Measurements from ENCODE around the gene FAN1. TPM values are rescaled to one million over a fixed set of nuclear protein-coding genes. Genes with fewer than 3 reads are reported as not detected.

Gene FAN1
- total RNA-seq, 1 donor from 2014 or later, result 35.3 TPM

DNA sequence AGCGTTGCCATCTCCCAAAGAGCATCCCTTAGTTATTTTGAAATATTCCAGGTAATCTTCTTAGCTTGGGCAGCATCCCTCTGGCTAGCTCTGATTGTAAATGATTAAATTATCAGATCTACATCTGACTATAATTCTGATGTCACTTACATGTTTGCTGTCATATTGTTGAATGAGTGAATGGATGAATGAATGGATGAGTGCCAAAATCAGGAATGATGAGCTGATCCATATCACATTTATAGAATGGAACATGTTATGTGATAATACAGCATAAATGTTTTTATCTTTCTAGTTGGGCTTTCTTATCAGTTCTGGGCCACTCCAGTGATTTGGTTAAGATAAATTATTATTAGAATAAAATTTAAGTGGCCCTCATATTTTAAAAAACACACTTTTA, 14.0 kb downstream of the FAN1 start:
- DNase-seq (ENCODE audit: low spot score), result no peak
- no peak overlapping the region for H3K27ac Mint-ChIP-seq
- peaks cover 13% of the 10 kb centered on the region for H3K4me1 ChIP-seq
- H3F3A ChIP-seq (ENCODE audit: low read depth), result peaks cover 17% of the 10 kb centered on the region
- H2AFZ ChIP-seq (replicated peaks), result no peak overlapping the region
- no peaks in the 10 kb centered on the region for H3K9me3 ChIP-seq (ENCODE audit: low read depth)
- H3K9ac ChIP-seq, result no peak overlapping the region
- no peak overlapping the region for H3K4me3 ChIP-seq
- peaks cover 36% of the 10 kb centered on the region for H3K36me3 Mint-ChIP-seq
- H3K27ac ChIP-seq, result no peak overlapping the region
- H3K4me3 Mint-ChIP-seq, result no peak overlapping the region
- H3K27me3 Mint-ChIP-seq (ENCODE audit: insufficient read depth, low read depth), result no peaks in the 10 kb centered on the region
- H3K9me3 Mint-ChIP-seq, result no peaks in the 10 kb centered on the region
- H4K20me1 ChIP-seq (ENCODE audit: low read depth), result peaks cover 5% of the 10 kb centered on the region
- no peak overlapping the region for H3K4me2 ChIP-seq
- peaks cover 14% of the 10 kb centered on the region for H3K4me1 Mint-ChIP-seq
- H3K79me2 ChIP-seq (ENCODE audit: low read depth), result peaks cover 3% of the 10 kb centered on the region
- peaks cover 11% of the 10 kb centered on the region for H3K36me3 ChIP-seq
- TF ChIP-seq, protein P1, sequence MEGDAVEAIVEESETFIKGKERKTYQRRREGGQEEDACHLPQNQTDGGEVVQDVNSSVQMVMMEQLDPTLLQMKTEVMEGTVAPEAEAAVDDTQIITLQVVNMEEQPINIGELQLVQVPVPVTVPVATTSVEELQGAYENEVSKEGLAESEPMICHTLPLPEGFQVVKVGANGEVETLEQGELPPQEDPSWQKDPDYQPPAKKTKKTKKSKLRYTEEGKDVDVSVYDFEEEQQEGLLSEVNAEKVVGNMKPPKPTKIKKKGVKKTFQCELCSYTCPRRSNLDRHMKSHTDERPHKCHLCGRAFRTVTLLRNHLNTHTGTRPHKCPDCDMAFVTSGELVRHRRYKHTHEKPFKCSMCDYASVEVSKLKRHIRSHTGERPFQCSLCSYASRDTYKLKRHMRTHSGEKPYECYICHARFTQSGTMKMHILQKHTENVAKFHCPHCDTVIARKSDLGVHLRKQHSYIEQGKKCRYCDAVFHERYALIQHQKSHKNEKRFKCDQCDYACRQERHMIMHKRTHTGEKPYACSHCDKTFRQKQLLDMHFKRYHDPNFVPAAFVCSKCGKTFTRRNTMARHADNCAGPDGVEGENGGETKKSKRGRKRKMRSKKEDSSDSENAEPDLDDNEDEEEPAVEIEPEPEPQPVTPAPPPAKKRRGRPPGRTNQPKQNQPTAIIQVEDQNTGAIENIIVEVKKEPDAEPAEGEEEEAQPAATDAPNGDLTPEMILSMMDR (IDR thresholded peaks at IDR 0.05), result no peak
- TF ChIP-seq EZH2phosphoT487 (IDR thresholded peaks at IDR 0.05), result no peak
- TF ChIP-seq EZH2 (IDR thresholded peaks at IDR 0.05), result no peak
- H3K27me3 ChIP-seq, result no peaks in the 10 kb centered on the region

DNA sequence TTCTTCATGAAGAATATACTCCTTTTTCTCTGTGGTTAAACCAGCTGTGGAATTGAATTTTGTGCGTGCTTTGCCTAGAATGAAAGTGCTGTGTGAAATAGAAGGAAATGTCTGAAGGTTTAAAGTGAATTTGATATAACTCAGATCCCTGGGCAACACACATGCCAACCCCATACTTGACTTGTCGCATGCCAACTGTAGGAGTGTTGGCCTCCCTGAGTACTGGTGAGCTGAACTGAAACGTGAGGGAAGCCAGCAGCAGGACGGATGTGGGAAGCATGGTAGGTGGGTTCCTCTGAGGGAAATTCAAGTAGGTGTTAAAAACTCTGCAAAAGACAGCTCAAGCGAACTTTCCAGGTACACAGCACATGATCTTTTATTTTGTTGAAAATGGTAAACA, 14.7 kb downstream of the FAN1 start:
- no peak overlapping the region for H3K27ac Mint-ChIP-seq

DNA sequence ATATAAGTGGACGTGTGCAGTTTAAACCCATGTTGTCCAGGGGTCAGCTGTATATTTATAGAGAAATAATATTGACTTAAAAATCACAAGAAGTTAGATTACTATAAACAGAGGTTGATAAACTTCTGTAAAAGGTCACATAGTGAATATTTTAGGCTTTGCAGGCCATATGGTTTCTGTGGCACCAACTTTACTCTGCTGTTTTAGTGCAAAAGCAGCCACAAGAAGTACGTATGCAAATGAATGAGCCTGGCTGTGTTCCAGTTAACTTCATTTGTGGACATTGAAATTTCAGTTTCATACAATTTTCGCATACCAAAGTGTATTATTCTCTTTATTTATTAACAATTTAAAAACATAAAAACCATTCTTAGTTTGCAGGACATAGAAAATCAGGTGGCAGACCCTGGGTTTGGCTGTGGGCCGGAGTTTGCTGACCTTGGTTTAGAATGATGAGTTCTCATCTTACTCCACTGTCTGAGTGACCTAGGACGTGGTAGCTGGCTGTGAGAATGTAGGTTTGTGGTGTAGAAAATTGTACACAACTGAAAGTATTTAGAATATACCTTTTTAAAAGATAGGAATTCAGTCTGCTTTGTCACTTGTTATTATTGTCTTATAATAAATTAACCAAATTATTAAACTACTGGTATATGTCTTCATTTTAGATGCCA, 16.3 kb downstream of the FAN1 start:
- no peak overlapping the region for H3K9ac ChIP-seq
- Mint-ChIP-seq H3K36me3 (peaks cover 34% of the 10 kb centered on the region), H3K4me3 (no peak overlapping the region), H3K27me3 (ENCODE audit: insufficient read depth, low read depth) (no peaks in the 10 kb centered on the region), H3K27ac (no peak overlapping the region), H3K4me1 (peaks cover 27% of the 10 kb centered on the region), H3K9me3 (no peaks in the 10 kb centered on the region)
- no peak for DNase-seq (ENCODE audit: low spot score)
- peaks cover 5% of the 10 kb centered on the region for H4K20me1 ChIP-seq (ENCODE audit: low read depth)
- TF ChIP-seq EZH2phosphoT487 (IDR thresholded peaks at IDR 0.05), result no peak
- TF ChIP-seq, protein P1 (IDR thresholded peaks at IDR 0.05), result no peak
- TF ChIP-seq EZH2 (IDR thresholded peaks at IDR 0.05), result no peak
- H2AFZ ChIP-seq (replicated peaks), result no peak overlapping the region
- no peak overlapping the region for H3K27ac ChIP-seq
- H3K27me3 ChIP-seq, result no peaks in the 10 kb centered on the region
- H3K4me3 ChIP-seq, result no peak overlapping the region
- H3K4me2 ChIP-seq, result no peak overlapping the region
- peaks cover 28% of the 10 kb centered on the region for H3K4me1 ChIP-seq
- H3K36me3 ChIP-seq, result peaks cover under 1% of the 10 kb centered on the region
- H3F3A ChIP-seq (ENCODE audit: low read depth), result peaks cover 33% of the 10 kb centered on the region
- H3K9me3 ChIP-seq (ENCODE audit: low read depth), result no peaks in the 10 kb centered on the region
- peaks cover under 1% of the 10 kb centered on the region for H3K79me2 ChIP-seq (ENCODE audit: low read depth)

More for the DNA sequence above, 14.7 kb downstream of the FAN1 start:
- H3K79me2 ChIP-seq (ENCODE audit: low read depth), result peaks cover 3% of the 10 kb centered on the region
- H3K9me3 ChIP-seq (ENCODE audit: low read depth), result no peaks in the 10 kb centered on the region
- H3F3A ChIP-seq (ENCODE audit: low read depth), result peaks cover 23% of the 10 kb centered on the region
- H3K27me3 ChIP-seq, result no peaks in the 10 kb centered on the region
- H3K9me3 Mint-ChIP-seq, result no peaks in the 10 kb centered on the region
- H3K4me1 Mint-ChIP-seq, result peaks cover 20% of the 10 kb centered on the region
- H4K20me1 ChIP-seq (ENCODE audit: low read depth), result peaks cover 5% of the 10 kb centered on the region
- no peak overlapping the region for H2AFZ ChIP-seq (replicated peaks)
- no peak for DNase-seq (ENCODE audit: low spot score)
- H3K36me3 ChIP-seq, result peaks cover 11% of the 10 kb centered on the region
- H3K27me3 Mint-ChIP-seq (ENCODE audit: insufficient read depth, low read depth), result no peaks in the 10 kb centered on the region
- peaks cover 20% of the 10 kb centered on the region for H3K4me1 ChIP-seq
- H3K4me3 ChIP-seq, result no peak overlapping the region
- no peak overlapping the region for H3K9ac ChIP-seq
- H3K4me2 ChIP-seq, result no peak overlapping the region
- no peak overlapping the region for H3K27ac ChIP-seq
- no peak overlapping the region for H3K4me3 Mint-ChIP-seq
- peaks cover 38% of the 10 kb centered on the region for H3K36me3 Mint-ChIP-seq
- TF ChIP-seq EZH2 (IDR thresholded peaks at IDR 0.05), result no peak
- TF ChIP-seq, protein P1 (IDR thresholded peaks at IDR 0.05), result no peak
- no peak for TF ChIP-seq EZH2phosphoT487 (IDR thresholded peaks at IDR 0.05)

All from neural progenitor cell (in vitro differentiated cells).